Jurkat, Clone E6-1 (cell line): ENCODE results near the gene CETN2. TPM values are rescaled to one million over a fixed set of nuclear protein-coding genes. Genes with fewer than 3 reads are reported as not detected.

Experiments
- DNase-seq: peaks from one replicate; pipeline ENCODE4 v3.0.0-alpha.2; 2011; ENCODE audit warnings: low read depth, low spot score
- H3K4me3 ChIP-seq: 2 replicates; pipeline ENCODE4 v1.5.1; 2011; ENCODE audit warnings: mild to moderate bottlenecking, low read length, control low read depth, moderate library complexity
- polyA plus RNA-seq: library from polyadenylated mRNA; unstranded; fragments of >200 nt; gene quantifications from one replicate; pipeline ENCODE4 v1.2.1, GENCODE V29; 2012; ENCODE audit warnings: missing spikeins; ENCODE audit not compliant: insufficient read length, insufficient read depth

Gene CETN2
- 29.3 TPM for polyA plus RNA-seq

DNA sequence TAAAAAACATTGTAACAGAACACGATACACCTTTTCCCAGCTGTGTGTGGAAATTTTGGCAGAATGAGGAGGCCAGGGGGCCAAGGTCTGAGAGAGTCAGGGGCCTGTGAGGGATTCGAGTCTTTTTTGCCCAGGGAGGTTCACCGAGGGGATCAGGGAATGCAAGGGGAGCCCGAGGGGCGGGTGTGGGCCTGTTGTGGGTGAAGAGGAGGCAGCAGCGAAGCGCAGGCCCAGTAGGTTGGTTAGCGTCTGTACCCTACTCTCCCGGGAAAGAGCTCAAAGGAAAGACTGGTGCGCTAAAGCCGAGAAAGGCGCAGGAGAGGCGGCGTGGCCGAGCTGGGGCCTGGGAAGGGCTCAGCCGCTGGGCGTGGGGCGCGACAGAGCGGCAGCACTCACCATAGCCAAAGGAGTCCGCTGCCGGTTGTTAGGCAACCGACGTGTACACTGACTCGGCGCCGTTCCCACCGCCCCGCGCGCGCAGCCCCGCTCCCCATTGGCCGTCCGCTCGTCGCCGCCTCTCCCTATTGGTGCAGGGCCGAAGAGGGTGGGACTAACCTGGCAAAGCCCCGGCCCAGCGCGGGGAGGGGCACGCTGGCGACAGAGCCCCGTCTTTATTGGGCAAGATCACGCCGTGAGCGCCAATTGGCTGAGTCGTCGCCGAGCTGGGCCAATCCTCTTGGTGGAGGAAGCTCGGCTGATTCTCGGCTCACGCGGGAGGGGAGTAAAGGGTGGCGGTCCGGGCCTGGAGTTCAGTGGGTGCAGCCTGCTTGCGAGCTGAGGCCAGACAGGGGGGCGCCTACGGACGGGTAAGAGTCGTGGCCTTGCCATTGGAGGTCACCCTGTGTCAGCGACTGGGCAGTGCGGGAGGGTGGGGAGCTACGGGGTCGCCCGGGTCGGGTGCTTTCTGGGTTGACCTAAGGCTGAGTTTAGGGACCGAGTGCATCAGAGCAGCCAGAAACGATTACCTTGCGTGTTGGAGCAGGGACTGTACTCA is at the start of gene CETN2, which contains the start of gene NSDHL:
Gene CETN2, minus strand, starts transcription at position 446 of the 994 bp plus-strand sequence. Its CDS starts 47 bp downstream, at position 399.
Gene NSDHL, plus strand, starts transcription at position 752 of the 994 bp plus-strand sequence. CDS start 15,262 bp downstream, outside the sequence.
- peak within 1 kb of the TSS; percentile 80 for H3K4me3 ChIP-seq
- DNase-seq = peak; percentile 91

DNA sequence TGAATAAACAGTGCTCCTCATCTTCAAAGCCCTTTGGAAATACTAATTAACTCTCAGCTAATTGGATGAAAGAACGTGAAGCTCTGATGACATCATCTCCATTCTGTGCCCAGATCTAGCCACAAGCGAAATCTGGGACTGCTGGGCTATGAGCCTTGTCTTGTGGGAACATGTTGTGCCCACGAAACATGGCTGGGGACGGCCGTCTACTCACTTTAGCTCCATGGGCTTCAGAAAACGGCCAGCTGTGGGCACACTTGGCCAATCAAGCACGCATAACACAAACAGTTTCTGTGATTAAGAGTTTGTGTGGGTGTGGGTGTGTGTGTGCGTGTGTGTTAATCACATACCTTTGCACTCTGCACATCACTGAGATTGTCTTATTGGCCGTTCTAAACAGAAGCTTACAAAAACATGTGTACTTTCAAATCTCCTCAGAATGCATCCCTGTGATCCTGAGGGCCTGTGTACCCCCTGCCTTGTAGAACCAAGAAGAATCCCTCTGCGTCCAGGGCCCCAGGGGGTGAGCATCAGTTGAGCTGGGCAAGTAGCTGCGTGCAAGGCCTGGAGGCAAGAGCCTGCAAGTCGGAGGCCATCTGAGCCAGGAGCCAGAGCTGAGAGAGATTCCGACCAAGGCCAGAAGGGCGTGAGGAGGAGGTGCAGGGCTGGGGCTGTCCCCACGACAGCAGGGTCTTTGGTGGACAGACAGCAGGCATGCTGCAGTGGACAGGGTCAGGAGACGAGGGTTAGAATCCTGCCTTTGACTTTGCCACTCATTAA is 48.6 kb upstream of the CETN2 start:
- no peak for DNase-seq

DNA sequence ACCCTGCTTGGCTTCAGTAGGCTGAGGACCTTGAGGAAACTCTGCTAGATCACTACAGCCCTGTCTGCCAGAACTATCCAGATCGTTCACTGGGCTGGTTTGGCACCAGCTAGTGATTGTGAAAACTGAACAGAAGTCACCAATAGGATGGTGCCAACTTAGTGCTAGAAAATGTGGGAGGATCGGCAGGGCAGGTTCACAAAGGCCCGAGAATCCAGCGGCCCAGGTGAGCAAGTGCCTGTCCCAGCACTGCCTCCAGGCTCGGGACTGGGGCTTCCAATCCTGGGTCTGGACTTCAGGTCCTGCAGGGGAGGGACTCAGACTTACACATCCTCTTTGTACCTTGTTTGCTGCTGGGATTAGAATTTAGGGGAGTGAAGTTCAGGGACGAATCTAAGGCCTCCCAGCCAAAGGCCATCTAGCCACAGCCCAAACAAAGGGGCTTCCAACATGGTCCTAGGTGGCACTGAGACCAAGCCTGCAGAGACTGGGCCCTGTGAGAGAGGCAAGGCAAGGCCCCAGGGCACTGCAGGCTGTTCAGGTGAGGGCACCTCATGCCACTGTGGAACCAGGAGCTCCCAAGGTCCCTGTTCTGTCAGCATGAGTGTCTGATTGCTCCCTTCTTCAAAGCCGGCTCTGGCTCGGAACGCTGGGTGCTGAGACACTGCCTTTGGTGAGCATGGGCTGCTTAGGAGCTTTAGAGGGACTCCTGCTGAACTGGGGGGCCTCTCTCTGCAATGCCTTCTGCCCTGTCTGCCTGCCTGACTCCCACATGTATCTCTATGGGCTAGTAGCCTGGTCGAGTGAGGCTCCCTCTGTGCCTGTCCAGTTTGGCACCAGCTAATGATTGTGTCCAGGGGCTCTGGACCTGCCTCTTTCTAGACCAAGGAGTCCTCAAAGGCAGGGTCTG is 46.6 kb upstream of the CETN2 start:
- H3K4me3 ChIP-seq = no peak overlapping the region
- DNase-seq = no peak

More for the DNA sequence above, 48.6 kb upstream of the CETN2 start:
- no peak overlapping the region for H3K4me3 ChIP-seq

DNA sequence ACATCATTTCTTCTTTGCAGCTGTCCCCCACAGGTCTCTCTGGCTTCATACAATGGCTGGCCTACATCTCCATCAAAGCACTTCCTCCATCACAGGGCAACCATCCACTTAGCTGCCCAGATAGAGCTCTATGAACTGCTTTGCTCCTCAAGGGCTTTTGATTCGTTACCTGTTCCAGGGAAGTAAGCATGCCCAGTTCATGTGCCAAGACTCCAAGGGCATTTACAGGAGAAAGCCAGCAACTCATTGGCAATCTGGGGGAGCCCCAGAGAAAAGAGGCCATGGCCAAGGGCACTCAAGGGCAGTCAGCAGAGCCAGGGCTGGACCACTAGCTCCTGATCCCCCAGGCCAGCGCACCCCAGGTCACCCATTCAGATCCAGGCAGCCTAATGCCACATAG is 42.8 kb upstream of the CETN2 start:
- H3K4me3 ChIP-seq = no peak overlapping the region
- DNase-seq = no peak

DNA sequence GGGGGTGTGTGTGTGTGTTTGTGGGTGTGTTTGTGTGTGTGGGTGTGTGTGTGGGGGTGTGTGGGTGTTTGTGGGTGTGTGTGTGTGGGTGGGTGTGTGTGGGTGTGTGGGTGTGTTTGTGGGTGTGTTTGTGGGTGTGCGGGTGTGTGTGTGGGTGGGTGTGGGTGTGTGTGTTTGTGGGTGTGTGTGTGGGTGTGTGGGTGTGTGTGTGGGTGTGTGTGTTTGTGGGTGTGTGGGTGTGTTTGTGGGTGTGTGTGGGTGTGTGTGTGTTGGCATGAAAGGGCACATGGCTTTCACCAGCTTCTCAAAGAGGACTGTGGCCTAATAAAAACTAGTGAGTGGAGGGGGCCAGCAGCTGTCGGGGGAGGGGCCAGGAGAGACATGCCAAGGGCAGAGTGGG is 42.0 kb upstream of the CETN2 start:
- no peak overlapping the region for H3K4me3 ChIP-seq
- no peak for DNase-seq

DNA sequence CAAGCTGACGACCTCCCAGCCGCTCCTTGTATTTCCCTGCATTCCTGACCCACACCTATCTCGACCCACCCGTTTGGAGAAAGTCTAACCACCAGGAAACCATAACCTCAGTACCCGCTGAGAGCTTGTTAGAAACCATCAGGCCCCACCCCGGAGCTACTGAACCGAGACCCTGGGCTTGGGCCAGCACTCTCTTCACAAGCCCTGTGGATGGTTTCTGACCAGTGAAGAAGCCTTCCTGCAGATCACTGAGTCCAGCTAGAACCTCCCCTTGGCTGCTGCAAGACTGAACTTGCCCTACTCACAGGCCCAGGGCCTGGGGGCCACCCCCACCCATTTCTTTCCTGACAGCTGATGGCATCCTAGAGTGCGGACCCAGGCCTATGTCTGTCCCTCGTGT is 40.7 kb upstream of the CETN2 start:
- no peak overlapping the region for H3K4me3 ChIP-seq

DNA sequence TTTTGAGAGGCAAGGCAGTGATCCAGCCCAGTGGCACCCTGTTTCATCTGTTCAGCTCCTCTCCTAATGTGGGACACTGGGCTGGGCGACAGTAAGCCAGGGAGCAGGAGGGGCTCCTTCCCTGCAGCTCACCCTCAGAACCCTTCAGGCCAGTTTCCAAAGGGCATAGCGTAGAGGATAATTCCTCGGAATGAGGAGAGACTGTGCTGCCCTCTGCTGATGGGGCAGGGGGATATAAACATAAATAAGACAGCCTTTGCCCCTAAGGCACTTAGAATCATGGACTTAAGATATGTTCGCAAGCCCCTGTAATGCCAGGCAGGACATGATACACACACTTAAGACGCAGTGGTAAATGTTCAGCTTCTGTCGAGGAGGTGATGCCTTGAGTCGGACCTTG is 39.4 kb upstream of the CETN2 start:
- no peak overlapping the region for H3K4me3 ChIP-seq
- DNase-seq = no peak

More for the DNA sequence above, 40.7 kb upstream of the CETN2 start:
- no peak for DNase-seq

DNA sequence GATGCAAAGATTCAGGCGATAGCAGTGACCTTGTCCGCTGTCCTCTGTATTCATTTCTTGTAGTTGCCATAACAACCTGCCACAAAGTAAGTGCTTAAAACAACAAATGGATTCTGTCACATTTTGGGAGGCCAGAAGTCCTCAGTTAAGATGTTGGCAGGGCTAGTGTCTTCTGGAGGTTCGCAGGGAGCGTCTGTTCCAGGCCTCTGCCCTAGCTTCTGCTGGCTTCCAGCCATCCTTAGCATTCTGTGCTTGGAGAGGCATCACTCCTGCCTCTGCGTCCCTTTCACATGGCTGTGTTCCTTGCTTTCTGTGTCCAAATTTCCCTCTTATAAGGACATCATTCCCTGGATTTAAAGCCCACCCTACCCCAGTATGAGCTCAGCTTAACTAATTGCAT is 35.8 kb upstream of the CETN2 start:
- H3K4me3 ChIP-seq = no peak overlapping the region
- no peak for DNase-seq

DNA sequence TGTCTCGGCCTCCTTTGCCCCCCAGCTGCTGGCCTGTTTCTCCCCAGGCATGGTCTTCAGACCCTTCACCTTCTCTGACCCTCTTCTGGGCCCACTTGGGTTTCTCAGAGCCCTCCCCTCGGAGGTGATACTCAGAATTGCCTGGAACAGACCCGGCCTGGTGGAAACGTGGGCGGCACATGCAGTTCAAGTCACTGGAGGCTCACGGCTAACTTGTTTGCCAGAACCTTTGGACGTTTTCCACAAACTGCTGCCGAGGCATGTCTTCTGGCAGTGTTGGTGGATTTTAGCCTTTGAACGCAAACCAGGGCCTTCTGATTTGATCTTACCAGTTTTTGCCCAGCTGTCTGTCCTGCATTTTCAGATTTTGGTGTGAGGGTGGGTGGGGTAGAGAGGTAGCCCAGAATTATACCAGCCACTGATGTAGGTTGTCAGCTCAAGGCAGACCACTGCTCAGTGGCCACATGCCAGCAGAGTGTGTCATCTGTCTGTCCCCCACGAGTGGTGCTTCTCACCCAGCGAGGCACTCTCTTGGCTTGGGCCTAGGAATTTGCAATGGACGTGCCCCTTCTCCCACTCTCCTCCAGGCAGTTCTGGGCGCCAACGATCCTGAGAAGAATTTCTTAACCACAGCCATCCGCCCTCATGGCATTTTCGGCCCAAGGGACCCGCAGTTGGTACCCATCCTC is 34.8 kb upstream of the CETN2 start:
- no peak for DNase-seq

DNA sequence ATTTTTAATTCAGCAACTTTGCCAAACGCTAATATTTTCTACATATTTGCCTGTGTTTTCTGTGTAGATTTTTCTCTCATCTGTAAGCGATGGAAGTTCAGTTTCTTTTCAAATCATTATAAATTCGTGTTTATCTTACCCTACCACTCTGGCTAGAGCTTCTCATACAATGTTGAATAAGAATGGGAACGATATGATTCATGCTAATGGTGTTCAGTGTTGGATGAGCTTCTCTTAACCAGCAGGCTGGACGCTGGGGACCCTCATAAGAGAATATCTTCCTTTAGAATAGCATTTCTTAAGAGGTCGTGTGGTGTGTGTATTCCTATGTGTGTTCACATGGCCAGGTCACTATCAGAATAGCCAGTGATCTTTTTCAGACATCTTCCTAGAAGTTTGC is 31.3 kb upstream of the CETN2 start:
- no peak for DNase-seq

More for the DNA sequence above, 34.8 kb upstream of the CETN2 start:
- no peak overlapping the region for H3K4me3 ChIP-seq

DNA sequence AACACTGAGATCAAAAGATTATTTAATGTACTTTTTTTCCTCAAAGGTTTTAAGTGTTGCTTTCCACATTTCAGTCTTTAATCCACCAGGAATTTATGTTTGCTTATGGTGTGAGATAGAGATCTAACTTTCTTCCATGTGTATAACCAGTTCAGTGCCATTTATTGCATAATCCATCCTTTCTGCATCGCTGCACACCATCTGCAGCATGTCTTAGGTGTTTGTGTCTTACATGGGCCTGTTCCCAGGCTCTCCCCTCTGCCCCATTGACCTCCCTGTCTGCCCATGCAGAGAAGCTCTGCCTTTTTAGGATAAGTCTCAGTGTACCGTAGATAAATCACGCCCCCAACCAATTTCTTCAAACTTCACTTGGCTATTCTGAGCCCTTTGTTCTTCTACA is 30.6 kb upstream of the CETN2 start:
- no peak overlapping the region for H3K4me3 ChIP-seq
- DNase-seq = no peak

More for the DNA sequence above, 31.3 kb upstream of the CETN2 start:
- no peak overlapping the region for H3K4me3 ChIP-seq

DNA sequence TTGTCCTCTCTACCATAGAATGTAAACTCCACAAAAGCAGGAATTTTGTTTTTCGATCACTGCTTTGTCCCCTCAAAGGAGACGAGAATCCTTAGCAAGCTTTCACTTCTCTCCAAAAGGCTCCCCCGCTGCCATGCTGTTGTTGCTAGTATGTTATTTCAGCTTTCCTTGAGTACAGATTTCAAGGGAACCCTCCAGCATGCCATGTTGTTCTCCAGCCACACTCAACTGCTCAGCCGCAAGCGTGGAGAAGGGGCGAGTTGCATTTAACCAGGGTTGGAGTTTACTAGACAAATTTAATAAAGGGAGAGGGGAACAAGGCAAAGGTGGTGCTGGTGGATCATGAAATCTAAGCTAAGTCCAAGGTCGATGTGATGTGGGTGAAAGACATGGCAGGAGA is 23.4 kb upstream of the CETN2 start:
- no peak overlapping the region for H3K4me3 ChIP-seq
- no peak for DNase-seq

DNA sequence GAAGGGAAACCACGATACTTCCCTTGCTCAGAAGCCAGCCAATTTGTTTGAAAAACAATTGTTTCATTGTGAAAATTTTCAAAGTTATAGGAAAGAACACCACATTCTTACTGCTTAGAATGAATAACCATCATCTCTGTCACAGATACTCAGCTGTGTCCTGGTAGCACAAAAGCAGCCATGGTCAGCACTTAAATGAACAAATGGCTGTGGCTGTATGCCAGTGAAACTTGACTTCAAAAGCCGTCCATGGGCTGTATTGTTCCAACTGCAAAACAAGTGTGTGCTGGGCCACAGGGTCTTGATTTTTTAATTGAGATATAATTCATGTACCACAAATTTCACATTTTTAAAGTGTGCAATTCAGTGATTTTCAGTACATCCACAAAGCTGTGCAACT is 19.9 kb upstream of the CETN2 start:
- H3K4me3 ChIP-seq = no peak overlapping the region
- no peak for DNase-seq

DNA sequence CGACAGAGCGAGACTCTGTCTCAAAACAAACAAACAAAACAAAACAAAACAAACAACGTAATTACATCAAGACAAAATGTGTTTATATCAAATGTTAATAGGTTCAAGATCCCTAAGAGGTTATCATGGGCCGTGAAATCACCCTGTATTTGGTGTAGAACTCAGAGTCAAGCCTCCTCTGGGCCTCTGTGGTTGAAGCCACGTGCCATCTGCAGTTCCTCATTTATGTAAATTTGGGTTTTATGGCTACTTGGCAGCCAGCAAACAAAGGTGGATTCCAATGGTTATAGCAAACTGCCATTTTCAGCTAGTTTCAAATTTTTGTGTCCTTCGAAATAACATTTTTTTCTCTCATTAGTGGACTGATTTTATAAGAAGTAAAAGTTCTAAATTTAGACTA is 16.7 kb upstream of the CETN2 start:
- DNase-seq = no peak
- H3K4me3 ChIP-seq = no peak overlapping the region

DNA sequence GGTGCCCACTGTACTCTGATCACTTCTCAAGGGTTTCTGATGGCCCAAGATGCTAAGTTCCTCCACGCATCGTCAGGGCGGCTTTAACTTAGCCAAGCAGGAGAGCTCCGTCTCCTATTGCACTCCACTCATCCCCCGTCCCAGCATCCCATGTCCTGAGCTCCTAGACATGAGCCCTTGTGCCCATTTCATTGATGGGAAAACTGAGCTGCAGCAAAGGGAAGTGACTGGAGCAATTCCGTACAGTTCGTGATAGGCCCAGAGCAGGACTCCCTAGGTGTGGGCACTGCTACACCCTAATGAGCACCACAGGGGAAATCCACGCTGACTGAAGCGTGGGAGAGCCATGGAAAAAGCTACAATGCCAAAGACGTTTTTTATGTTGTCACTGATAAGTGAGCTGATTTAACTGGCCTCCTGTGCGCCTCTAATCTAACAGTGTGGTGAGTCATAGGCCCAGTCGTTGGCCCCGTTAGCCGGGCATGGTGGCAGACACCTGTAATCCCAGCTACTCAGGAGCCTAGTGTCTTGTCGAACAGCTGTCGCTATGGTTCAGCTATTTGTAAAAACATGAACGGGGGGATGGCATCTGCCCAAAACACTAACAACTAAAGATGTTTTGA is 15.2 kb upstream of the CETN2 start:
- no peak overlapping the region for H3K4me3 ChIP-seq
- DNase-seq = no peak

DNA sequence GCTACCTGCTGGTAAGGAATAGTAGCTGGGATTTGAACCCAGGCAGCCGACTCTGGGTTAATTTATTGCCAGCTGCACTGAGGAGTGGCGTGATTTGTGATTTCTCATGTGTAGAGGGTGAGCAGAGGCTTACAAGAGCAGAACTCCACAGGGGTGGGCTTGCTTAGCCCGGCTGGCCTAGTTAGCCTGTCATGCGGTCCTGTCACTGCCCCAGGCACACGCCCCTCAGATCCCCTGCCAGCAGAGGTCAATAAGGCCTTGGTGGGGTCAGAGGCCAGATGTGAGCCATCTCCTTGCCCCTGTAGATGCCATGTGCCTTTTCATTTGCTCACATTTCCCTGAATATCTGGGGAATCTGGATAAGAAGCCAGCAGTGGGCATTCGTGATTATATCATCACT is 13.7 kb upstream of the CETN2 start:
- no peak for DNase-seq
- no peak overlapping the region for H3K4me3 ChIP-seq

DNA sequence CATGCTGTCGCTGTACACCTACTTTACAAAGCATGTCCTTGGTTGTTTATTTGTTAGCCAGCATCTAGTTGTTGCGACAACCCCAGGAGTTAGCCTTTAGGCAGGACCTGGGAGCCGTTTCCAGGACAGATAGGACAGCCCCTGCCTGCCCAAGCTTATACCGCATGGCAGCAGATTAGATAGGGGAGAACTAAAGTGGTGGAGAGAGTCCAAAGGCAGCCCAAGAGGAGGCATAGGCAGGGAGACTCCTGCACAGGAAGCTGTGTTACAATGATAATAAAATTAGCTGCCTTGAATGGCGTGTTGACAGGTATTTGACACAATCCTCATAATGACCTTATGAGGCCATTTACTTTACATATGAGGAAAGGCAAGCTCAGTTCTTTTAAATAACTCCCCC is 13.3 kb upstream of the CETN2 start:
- DNase-seq = no peak
- no peak overlapping the region for H3K4me3 ChIP-seq

DNA sequence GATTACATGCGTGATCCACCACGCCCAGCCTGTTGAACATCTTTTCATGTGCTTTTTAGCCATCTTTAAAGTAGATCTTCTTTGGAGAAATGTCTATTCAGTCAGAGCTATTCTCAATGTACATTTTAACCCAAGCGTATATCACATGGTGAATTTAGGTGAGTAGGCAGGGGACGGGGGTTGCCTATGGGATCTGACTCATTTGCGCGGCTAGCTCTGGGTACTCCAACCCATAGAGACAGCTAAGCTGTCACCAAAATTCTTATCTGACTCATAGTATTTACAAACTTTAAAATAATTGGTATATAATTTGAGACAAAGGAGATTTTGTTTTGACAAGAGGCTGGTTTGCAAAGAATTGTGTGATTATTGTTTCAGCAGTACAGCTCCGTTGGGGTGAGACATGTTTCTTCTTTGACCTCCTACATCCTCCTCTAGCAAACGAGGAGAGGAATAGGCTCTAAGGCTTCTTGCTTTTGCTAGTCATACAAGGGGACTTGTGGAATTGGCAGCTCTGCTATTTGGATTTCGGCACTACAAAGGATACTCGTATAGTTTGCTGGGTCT is 12.3 kb upstream of the CETN2 start:
- no peak overlapping the region for H3K4me3 ChIP-seq
- DNase-seq = no peak
